ENCODE results near the gene POLA2. TPM values are rescaled to one million over a fixed set of nuclear protein-coding genes. Genes with fewer than 3 reads are reported as not detected.

The POLA2 gene
- total RNA-seq, 1 donor from 2014 or later: 43.4 TPM

DNA sequence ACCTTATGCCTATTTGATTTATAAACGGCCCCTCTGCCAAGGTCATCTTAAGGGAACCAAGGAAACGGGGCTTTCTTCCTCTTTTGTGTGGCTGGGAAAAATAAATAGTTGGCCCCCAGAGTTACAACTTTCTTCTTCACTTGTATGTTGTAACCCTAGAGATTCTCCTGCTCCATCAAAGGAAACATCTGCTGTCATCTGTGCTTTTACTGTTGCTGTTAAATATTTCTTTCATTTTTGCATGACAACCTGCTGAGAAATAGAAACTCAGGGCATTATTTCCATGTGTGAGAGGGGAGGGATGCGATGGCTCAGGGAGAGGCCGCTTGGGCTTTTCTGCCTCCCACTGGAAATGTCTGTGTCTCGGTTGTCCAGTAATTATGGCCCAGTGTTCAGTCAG, 31.1 kb downstream of the POLA2 start:
- CTCF ChIA-PET: no interaction called here
- Mint-ChIP-seq H3K9me3 (no peaks in the 10 kb centered on the region), H3K4me3 (no peak overlapping the region), H3K27ac (no peak overlapping the region), H3K36me3 (ENCODE audit: low read depth) (peaks cover 91% of the 10 kb centered on the region), H3K4me1 (no peaks in the 10 kb centered on the region), H3K27me3 (no peaks in the 10 kb centered on the region)
- TF ChIP-seq, protein P1, sequence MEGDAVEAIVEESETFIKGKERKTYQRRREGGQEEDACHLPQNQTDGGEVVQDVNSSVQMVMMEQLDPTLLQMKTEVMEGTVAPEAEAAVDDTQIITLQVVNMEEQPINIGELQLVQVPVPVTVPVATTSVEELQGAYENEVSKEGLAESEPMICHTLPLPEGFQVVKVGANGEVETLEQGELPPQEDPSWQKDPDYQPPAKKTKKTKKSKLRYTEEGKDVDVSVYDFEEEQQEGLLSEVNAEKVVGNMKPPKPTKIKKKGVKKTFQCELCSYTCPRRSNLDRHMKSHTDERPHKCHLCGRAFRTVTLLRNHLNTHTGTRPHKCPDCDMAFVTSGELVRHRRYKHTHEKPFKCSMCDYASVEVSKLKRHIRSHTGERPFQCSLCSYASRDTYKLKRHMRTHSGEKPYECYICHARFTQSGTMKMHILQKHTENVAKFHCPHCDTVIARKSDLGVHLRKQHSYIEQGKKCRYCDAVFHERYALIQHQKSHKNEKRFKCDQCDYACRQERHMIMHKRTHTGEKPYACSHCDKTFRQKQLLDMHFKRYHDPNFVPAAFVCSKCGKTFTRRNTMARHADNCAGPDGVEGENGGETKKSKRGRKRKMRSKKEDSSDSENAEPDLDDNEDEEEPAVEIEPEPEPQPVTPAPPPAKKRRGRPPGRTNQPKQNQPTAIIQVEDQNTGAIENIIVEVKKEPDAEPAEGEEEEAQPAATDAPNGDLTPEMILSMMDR (IDR thresholded peaks at IDR 0.05): no peak
- intact Hi-C loops (cut with micrococcal nuclease): no loop called here
- DNase-seq (no peak), ATAC-seq (ENCODE audit: low read depth) (no peak)
- POLR2A ChIA-PET: no interaction called here

DNA sequence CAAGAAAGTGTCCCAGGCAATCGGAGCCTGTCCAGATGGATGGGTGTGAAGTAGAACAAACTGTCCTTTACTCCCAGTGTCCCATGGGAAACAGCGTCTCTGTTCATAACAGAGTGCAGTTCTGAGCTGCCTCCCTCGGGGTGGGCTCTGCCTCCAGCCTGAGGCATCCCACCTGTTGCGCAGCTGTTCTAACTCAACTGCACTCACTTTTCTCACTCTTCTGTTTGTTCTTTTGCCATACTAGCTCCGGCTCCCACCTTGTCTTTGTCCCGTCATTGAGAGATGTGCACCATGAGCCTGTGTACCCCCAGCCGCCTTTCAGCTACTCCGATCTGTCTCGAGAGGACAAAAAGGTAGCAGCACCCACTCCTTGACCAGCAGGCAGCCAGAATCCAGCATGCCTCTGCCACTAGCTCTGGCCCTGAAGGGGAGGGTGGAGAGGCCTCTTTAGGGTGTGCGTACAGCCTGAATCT, 32.2 kb downstream of the POLA2 start:
- ATAC-seq (ENCODE audit: low read depth): no peak
- ChIA-PET POLR2A (interaction anchor here (0.7 kb wide), 1 partner anchor 231 kb away, joined by 3 read pairs; no protein-coding TSS in a partner anchor), CTCF (interaction anchor here (1.0 to 1.6 kb wide), 2 partner anchors 26 to 27 kb away, joined by 3 to 4 read pairs; no protein-coding TSS in a partner anchor)
- TF ChIP-seq, protein P1 (IDR thresholded peaks at IDR 0.05): no peak
- no peak for DNase-seq
- H3K36me3 Mint-ChIP-seq (ENCODE audit: low read depth): peaks cover 89% of the 10 kb centered on the region
- no peaks in the 10 kb centered on the region for H3K4me1 Mint-ChIP-seq
- H3K27me3 Mint-ChIP-seq: no peaks in the 10 kb centered on the region
- no peak overlapping the region for H3K27ac Mint-ChIP-seq
- no peak overlapping the region for H3K4me3 Mint-ChIP-seq
- H3K9me3 Mint-ChIP-seq: no peaks in the 10 kb centered on the region
- intact Hi-C loops (cut with micrococcal nuclease): no loop called here

DNA sequence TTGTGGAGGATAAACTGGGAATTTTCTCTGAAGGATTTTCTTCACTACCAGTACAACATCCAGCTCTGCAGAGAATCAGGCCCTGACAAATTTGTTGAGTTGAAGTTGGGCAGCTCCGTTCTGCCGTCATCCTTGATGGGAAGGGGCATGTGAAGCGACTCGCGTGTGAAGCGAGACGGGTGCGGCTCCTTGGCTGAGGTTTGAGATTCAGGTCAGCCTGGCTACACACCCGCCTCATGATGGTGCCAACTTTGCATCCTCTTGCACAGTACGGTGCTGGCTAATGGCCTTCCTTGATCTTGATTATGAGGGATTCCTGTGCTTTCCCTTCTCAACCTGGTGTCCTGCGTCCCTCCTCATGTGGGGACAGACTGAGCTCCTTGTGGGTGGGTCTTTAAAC, 33.2 kb downstream of the POLA2 start:
- H3K27ac Mint-ChIP-seq: no peak overlapping the region
- ChIA-PET CTCF (interaction anchor here (1.6 kb wide), 1 partner anchor 27 kb away, joined by 4 read pairs; no protein-coding TSS in a partner anchor), POLR2A (interaction anchor here (0.5 kb wide), 1 partner anchor 127 kb away, joined by 3 read pairs; the partner anchor contains the start of gene NEAT1)
- ATAC-seq (ENCODE audit: low read depth) (no peak), DNase-seq (no peak)
- H3K4me1 Mint-ChIP-seq: no peaks in the 10 kb centered on the region
- peaks cover 84% of the 10 kb centered on the region for H3K36me3 Mint-ChIP-seq (ENCODE audit: low read depth)
- intact Hi-C loops (cut with micrococcal nuclease): no loop called here
- TF ChIP-seq, protein P1 (IDR thresholded peaks at IDR 0.05): no peak
- H3K9me3 Mint-ChIP-seq: no peaks in the 10 kb centered on the region
- H3K4me3 Mint-ChIP-seq: no peak overlapping the region
- H3K27me3 Mint-ChIP-seq: no peaks in the 10 kb centered on the region

DNA sequence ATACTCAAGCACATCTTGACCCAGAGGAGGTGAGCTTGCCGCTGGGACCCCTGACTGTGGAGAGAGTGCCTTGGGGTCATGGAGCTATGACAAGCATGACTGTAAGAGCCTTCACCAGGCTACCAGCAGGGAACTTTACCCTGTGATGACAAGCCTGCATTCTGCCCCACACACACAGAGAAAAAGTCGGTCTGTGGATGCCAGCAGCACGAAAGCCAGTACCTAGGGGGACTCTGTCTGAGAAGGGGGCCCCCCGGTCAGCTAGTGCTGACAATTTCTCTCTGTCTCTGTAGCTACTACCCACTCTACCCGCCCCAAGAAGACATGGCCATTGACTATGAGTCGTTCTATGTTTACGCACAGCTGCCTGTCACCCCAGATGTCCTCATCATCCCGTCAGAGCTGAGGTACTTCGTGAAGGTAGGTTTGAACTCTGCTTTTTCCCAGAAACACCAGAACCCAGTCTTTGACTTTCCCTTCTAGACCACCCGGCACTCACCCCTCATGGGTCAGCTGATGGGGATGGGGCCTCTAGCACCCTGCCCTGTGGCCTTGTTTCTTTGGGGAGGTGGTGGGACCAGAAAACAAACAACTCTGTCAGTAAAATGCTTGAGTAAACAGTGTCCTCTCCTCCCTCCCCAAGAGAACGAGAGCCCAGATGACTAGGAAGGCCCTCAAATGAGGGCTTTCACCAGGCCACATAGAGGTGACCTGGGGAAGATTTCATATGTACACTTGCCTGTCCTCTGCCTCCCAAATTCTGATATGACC, 34.0 kb downstream of the POLA2 start:
- peaks cover 80% of the 10 kb centered on the region for H3K36me3 Mint-ChIP-seq (ENCODE audit: low read depth)
- no peaks in the 10 kb centered on the region for H3K9me3 Mint-ChIP-seq
- no peak for DNase-seq

More for the DNA sequence above, 34.0 kb downstream of the POLA2 start:
- H3K27ac Mint-ChIP-seq: no peak overlapping the region
- TF ChIP-seq, protein P1 (IDR thresholded peaks at IDR 0.05): no peak
- H3K4me1 Mint-ChIP-seq: no peaks in the 10 kb centered on the region
- no peak overlapping the region for H3K4me3 Mint-ChIP-seq
- ChIA-PET CTCF (interaction anchor here (1.3 kb wide), 1 partner anchor 34 kb away, joined by 3 read pairs; no protein-coding TSS in a partner anchor), POLR2A (interaction anchor here (0.5 to 0.7 kb wide), 2 partner anchors 127 to 1574 kb away, joined by 3 to 4 read pairs; partner anchors contain the start of gene NEAT1)
- intact Hi-C loops (cut with micrococcal nuclease): no loop called here
- no peaks in the 10 kb centered on the region for H3K27me3 Mint-ChIP-seq
- no peak for ATAC-seq (ENCODE audit: low read depth)

All from activated B cell treated with CpG ODN at 0.5 μM for 24 hours (primary cell).